ENCODE data around the gene GPX8. TPM values are rescaled to one million over a fixed set of nuclear protein-coding genes. Genes with fewer than 3 reads are reported as not detected.

GPX8 gene
- polyA plus RNA-seq, 2 of the 4 experiments (the other 2 are of a cell fraction) = 51.8 to 86.0 TPM

GRCh38 chr5:55173687-55174230 lies 13.8 kb downstream of the GPX8 start:
- 24% methylated on average over 8 of the region's 8 CpGs for WGBS (ENCODE audit: missing lambda C conversion rate)
- H3K4me3 ChIP-seq = peak overlapping the region; percentile 54
- DNase-seq (ENCODE audit: low read depth in 1 of 2, low spot score in 1 of 2) (no peak), ATAC-seq (peak; percentile 15 to 18; a peak in 5 of 6 replicates), FAIRE-seq (no peak)
- peak overlapping the region; percentile 98 for H3K4me2 ChIP-seq
- CTCF ChIA-PET = interaction anchor here (1.0 kb wide), 1 partner anchor 134 kb away, joined by 3 read pairs; the partner anchor contains the start of genes DHX29 and MTREX
- peak overlapping the region; percentile 52 to 66; a peak in 3 of 6 replicates for H3K27ac ChIP-seq
- POLR2A ChIA-PET = no interaction called here
- H3K9me3 ChIP-seq = no peaks in the 10 kb centered on the region
- TF ChIP-seq NR3C1 (IDR thresholded peaks at IDR 0.05) (no peak), FOXS1 (CRISPR knock-in tag; IDR thresholded peaks at IDR 0.05) (no peak), CHD4 (IDR thresholded peaks at IDR 0.05; ENCODE audit: borderline replicate concordance) (no peak), EHF (CRISPR knock-in tag; IDR thresholded peaks at IDR 0.05) (no peak), TFCP2L1 (CRISPR knock-in tag; IDR thresholded peaks at IDR 0.05) (no peak), FOSL2 (IDR thresholded peaks at IDR 0.05) (no peak), FOSL2 (CRISPR knock-in tag; IDR thresholded peaks at IDR 0.05) (no peak), EP300 (IDR thresholded peaks at IDR 0.05) (no peak), HEYL (CRISPR knock-in tag; IDR thresholded peaks at IDR 0.05) (no peak), KDM5A (IDR thresholded peaks at IDR 0.05) (no peak), CEBPB (IDR thresholded peaks at IDR 0.05) (no peak), MAZ (IDR thresholded peaks at IDR 0.05; ENCODE audit: borderline replicate concordance, low read depth, low read length) (no peak), HMGXB4 (CRISPR knock-in tag; IDR thresholded peaks at IDR 0.05; ENCODE audit: borderline replicate concordance) (no peak), RNF2 (IDR thresholded peaks at IDR 0.05; ENCODE audit: borderline replicate concordance, low read depth) (no peak), CBX2 (IDR thresholded peaks at IDR 0.05; ENCODE audit: borderline replicate concordance, low read depth) (no peak), CHD2 (IDR thresholded peaks at IDR 0.05; ENCODE audit: low read length, partially characterized antibody) (no peak), EHMT2 (IDR thresholded peaks at IDR 0.05; ENCODE audit: low read depth) (no peak), HOXA7 (CRISPR knock-in tag; IDR thresholded peaks at IDR 0.05) (no peak), GATA3 (IDR thresholded peaks at IDR 0.05; ENCODE audit: borderline replicate concordance) (no peak), JUN (IDR thresholded peaks at IDR 0.05) (no peak)
- peaks cover 23% of the 10 kb centered on the region for H3K4me1 ChIP-seq

- FAIRE-seq (no peak), ATAC-seq (no peak), DNase-seq (ENCODE audit: low read depth in 1 of 2, low spot score in 1 of 2) (no peak)
- 40% methylated on average over 7 of the region's 7 CpGs for WGBS (ENCODE audit: missing lambda C conversion rate)
- no peaks in the 10 kb centered on the region for H3K9me3 ChIP-seq
- no peak for TF ChIP-seq CHD4 (IDR thresholded peaks at IDR 0.05; ENCODE audit: borderline replicate concordance)
- no peak for TF ChIP-seq ZFP36 (IDR thresholded peaks at IDR 0.05; ENCODE audit: borderline replicate concordance, partially characterized antibody)
- no peak for TF ChIP-seq CTCF (IDR thresholded peaks at IDR 0.05)
- H3K4me2 ChIP-seq = peak overlapping the region; percentile 99
- POLR2A ChIA-PET = interaction anchor here (0.6 to 1.5 kb wide), 2 partner anchors 16 to 359 kb away, joined by 3 to 4 read pairs; partner anchors contain the start of gene GPX8
- peak overlapping the region; percentile 47 for H3K4me3 ChIP-seq
- H3K27ac ChIP-seq = no peak overlapping the region
- peaks cover 23% of the 10 kb centered on the region for H3K4me1 ChIP-seq
- CTCF ChIA-PET = interaction anchor here (0.6 to 3.3 kb wide), 9 partner anchors 10 to 1218 kb away, joined by 3 to 20 read pairs (median 4); partner anchors contain the start of gene GPX8
Observed at GRCh38 chr5:55175781-55176175, 15.8 kb downstream of the GPX8 start.
